ENCODE measurements around the gene ADGRG3. TPM values are rescaled to one million over a fixed set of nuclear protein-coding genes. Genes with fewer than 3 reads are reported as not detected.
A peak's percentile ranks its signal among the peaks of the same experiment; 100 is the strongest.

The ADGRG3 gene
- total and polyA plus RNA-seq, 9 of the 15 experiments (the other 6 are each of a cell fraction or from before 2014, with no cell fraction given): 0.09 to 0.52 (median 0.14) TPM; not detected in 3

GRCh38 chr16:57628783-57629293, 39.3 kb upstream of the ADGRG3 start:
- H3K4me2 ChIP-seq (ENCODE audit: insufficient read depth, low read length): peak overlapping the region; percentile 60
- no peaks in the 10 kb centered on the region for H3K9me3 ChIP-seq (replicated peaks; ENCODE audit: control insufficient read depth, insufficient read depth, low read depth, low read length)
- H3K27ac ChIP-seq (ENCODE audit: extremely low read depth, low read depth, low read length): no peak overlapping the region; the same call in 2 of the 3 replicates
- ChIA-PET POLR2A (interaction anchor here (0.5 to 1.6 kb wide), 3 partner anchors 11 to 20 kb away, joined by 4 read pairs; no protein-coding TSS in a partner anchor), CTCF (ENCODE audit: low intra/inter-chr PET ratio) (interaction anchor here (0.7 kb wide), 1 partner anchor 20 kb away, joined by 3 read pairs; no protein-coding TSS in a partner anchor)
- H3K9me1 ChIP-seq (ENCODE audit: control insufficient read depth, insufficient read depth, low read length): no peaks in the 10 kb centered on the region
- H3K79me2 ChIP-seq (ENCODE audit: control insufficient read depth, insufficient read depth, low read length): no peaks in the 10 kb centered on the region
- intact Hi-C loops (cut with micrococcal nuclease) (no loop called here), in situ Hi-C loops (cut with MboI) (no loop called here)
- peak overlapping the region in 1 of 2 experiments; percentile 70; a peak in 2 of 4 replicates for H3K9ac ChIP-seq (ENCODE audit: insufficient read depth in 1 of 2, low read depth in 2 of 2, low read length in 2 of 2)
- no peak for FAIRE-seq
- H3K27me3 ChIP-seq (ENCODE audit: control insufficient read depth in 2 of 2, insufficient read depth in 2 of 2, low read length in 2 of 2): peaks cover 0 to 64% of the 10 kb centered on the region in 2 experiments; a peak in 2 of 5 replicates
- 0 out of 2 replicates have a peak, but pooled peaks cover 6% of the 10 kb centered on the region for H4K20me1 ChIP-seq (replicated peaks; ENCODE audit: control insufficient read depth, insufficient read depth, low read length)
- no peak overlapping the region for H2AFZ ChIP-seq (ENCODE audit: low read depth, low read length)
- ATAC-seq: no peak
- peaks cover 10 to 41% of the 10 kb centered on the region in 2 experiments; a peak in 4 of 5 replicates for H3K4me1 ChIP-seq (replicated peaks in 1 of 2; ENCODE audit: control insufficient read depth in 2 of 2, insufficient read depth in 2 of 2, low read length in 2 of 2)
- H3K36me3 ChIP-seq (ENCODE audit: control insufficient read depth, insufficient read depth, low read length): no peaks in the 10 kb centered on the region
- WGBS (ENCODE audit: insufficient coverage, low coverage, missing lambda C conversion rate): 13% methylated on average over 4 of the region's 7 CpGs
- BruUV-seq (replicated peaks): no TSS peak
- no peak overlapping the region for H3K4me3 ChIP-seq
- DNase-seq (ENCODE audit: extremely low read depth in 1 of 4, low spot score in 3 of 4): no peak
- TF ChIP-seq SIN3B (IDR thresholded peaks at IDR 0.05; ENCODE audit: low read depth) (no peak), ZNF239 (CRISPR knock-in tag; IDR thresholded peaks at IDR 0.05) (no peak), LARP7 (IDR thresholded peaks at IDR 0.05) (peak; percentile 83; the same call in 1 of the 2 replicates), ZBTB26 (CRISPR knock-in tag; IDR thresholded peaks at IDR 0.05) (peak; percentile 95), SMARCE1 (IDR thresholded peaks at IDR 0.05) (0 out of 2 replicates have a peak, but pooled peaks have one; percentile 22), NFIC (IDR thresholded peaks at IDR 0.05) (0 out of 2 replicates have a peak, but pooled peaks have one; percentile 29), MTA3 (IDR thresholded peaks at IDR 0.05; ENCODE audit: borderline replicate concordance) (0 out of 2 replicates have a peak, but pooled peaks have one; percentile 4), ARHGAP35 (IDR thresholded peaks at IDR 0.05; ENCODE audit: partially characterized antibody) (peak; percentile 84), SOX6 (IDR thresholded peaks at IDR 0.05) (0 out of 2 replicates have a peak, but pooled peaks have one; percentile 8), TRIM24 (IDR thresholded peaks at IDR 0.05) (peak in 1 of 2 experiments; percentile 77), NCOA1 (IDR thresholded peaks at IDR 0.05; ENCODE audit: low read depth) (peak; percentile 41; the same call in 1 of the 2 replicates), TARDBP (IDR thresholded peaks at IDR 0.05) (0 out of 2 replicates have a peak, but pooled peaks have one; percentile 9), DIDO1 (tag; IDR thresholded peaks at IDR 0.05; ENCODE audit: low read depth) (0 out of 2 replicates have a peak, but pooled peaks have one; percentile 49), ATF1 (CRISPR knock-in tag; IDR thresholded peaks at IDR 0.05) (no peak), ATF1 (tag; IDR thresholded peaks at IDR 0.05) (no peak), TOE1 (IDR thresholded peaks at IDR 0.05; ENCODE audit: borderline replicate concordance) (peak; percentile 85), TOE1 (CRISPR knock-in tag; IDR thresholded peaks at IDR 0.05; ENCODE audit: borderline replicate concordance, low read depth) (no peak), ATF7 (IDR thresholded peaks at IDR 0.05) (no peak)
- TF ChIP-seq, protein P1, sequence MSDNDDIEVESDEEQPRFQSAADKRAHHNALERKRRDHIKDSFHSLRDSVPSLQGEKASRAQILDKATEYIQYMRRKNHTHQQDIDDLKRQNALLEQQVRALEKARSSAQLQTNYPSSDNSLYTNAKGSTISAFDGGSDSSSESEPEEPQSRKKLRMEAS (CRISPR knock-in tag; IDR thresholded peaks at IDR 0.05): peak; percentile 9
- TF ChIP-seq, protein P2, sequence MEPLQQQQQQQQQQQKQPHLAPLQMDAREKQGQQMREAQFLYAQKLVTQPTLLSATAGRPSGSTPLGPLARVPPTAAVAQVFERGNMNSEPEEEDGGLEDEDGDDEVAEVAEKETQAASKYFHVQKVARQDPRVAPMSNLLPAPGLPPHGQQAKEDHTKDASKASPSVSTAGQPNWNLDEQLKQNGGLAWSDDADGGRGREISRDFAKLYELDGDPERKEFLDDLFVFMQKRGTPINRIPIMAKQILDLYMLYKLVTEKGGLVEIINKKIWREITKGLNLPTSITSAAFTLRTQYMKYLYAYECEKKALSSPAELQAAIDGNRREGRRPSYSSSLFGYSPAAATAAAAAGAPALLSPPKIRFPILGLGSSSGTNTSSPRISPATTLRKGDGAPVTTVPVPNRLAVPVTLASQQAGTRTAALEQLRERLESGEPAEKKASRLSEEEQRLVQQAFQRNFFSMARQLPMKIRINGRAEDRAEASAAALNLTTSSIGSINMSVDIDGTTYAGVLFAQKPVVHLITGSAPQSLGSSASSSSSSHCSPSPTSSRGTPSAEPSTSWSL (CRISPR knock-in tag; IDR thresholded peaks at IDR 0.05; ENCODE audit: borderline replicate concordance): no peak
